Neural cell (in vitro differentiated cells): ENCODE data around the gene PRKCA. TPM values are rescaled to one million over a fixed set of nuclear protein-coding genes. Genes with fewer than 3 reads are reported as not detected.

Source experiments
- H2AFZ ChIP-seq: fragments of 200-600, 300-800 bp; sonication (generic), shearing (Covaris generic); 2 replicates; pipeline ENCODE4 v1.6.0; 2014; ENCODE audit warnings: low read depth, mild to moderate bottlenecking, antibody characterized with exemption, low read length, moderate library complexity
- H3F3A ChIP-seq: fragments of 200-600 bp; shearing (Covaris generic); 2 replicates; pipeline ENCODE4 v1.6.1; 2016; ENCODE audit warnings: mild to moderate bottlenecking, moderate library complexity, mixed read lengths, antibody characterized with exemption, low read length; ENCODE audit not compliant: insufficient read depth, poor library complexity, severe bottlenecking
- H3K27ac ChIP-seq: fragments of 200-600, 300-800 bp; sonication (generic), shearing (Covaris generic); 2 replicates; pipeline ENCODE4 v1.5.1; 2014; ENCODE audit warnings: mild to moderate bottlenecking, low read length, moderate library complexity
- H3K27me3 ChIP-seq: fragments of 300-800, 200-600 bp; sonication (generic), shearing (Covaris generic); 2 replicates; pipeline ENCODE4 v1.6.0; 2014; ENCODE audit warnings: mild to moderate bottlenecking, low read depth, low read length, moderate library complexity; ENCODE audit not compliant: insufficient read depth
- H3K36me3 ChIP-seq: fragments of 300-800, 200-600 bp; sonication (generic), shearing (Covaris generic); 2 replicates; pipeline ENCODE4 v1.5.1; 2014; ENCODE audit warnings: mild to moderate bottlenecking, antibody characterized with exemption, low read length, moderate library complexity; ENCODE audit not compliant: insufficient read depth
- H3K4me2 ChIP-seq: fragments of 300-800, 200-600 bp; sonication (generic), shearing (Covaris generic); 2 replicates; pipeline ENCODE4 v1.6.0; 2014; ENCODE audit warnings: mild to moderate bottlenecking, low read length
- H3K4me3 ChIP-seq: fragments of 300-800, 200-600 bp; sonication (generic), shearing (Covaris generic); 2 replicates; pipeline ENCODE4 v1.5.1; 2014; ENCODE audit warnings: mild to moderate bottlenecking, low read length, moderate library complexity
- H3K79me2 ChIP-seq: fragments of 200-600 bp; shearing (Covaris generic); replicated peaks from 2 replicates; pipeline ENCODE4 v1.6.0; 2014; ENCODE audit warnings: mild to moderate bottlenecking, low read length, moderate library complexity; ENCODE audit not compliant: insufficient read depth
- H3K9ac ChIP-seq: fragments of 300-800, 200-600 bp; sonication (generic), shearing (Covaris generic); 2 replicates; pipeline ENCODE4 v1.6.1; 2016; ENCODE audit warnings: mild to moderate bottlenecking, low read length, mixed read lengths
- H3K9me2 ChIP-seq: fragments of 200-600 bp; shearing (Covaris generic); 2 replicates; pipeline ENCODE4 v1.6.1; 2016; ENCODE audit warnings: mild to moderate bottlenecking, low read length, mixed read lengths; ENCODE audit not compliant: insufficient read depth
- H3K9me3 ChIP-seq: fragments of 200-600, 300-800 bp; sonication (generic), shearing (Covaris generic); 2 replicates; pipeline ENCODE4 v1.6.1; 2016; ENCODE audit warnings: mild to moderate bottlenecking, mixed run types, low read length, moderate library complexity, mixed read lengths
- H4K20me1 ChIP-seq: fragments of 200-600 bp; shearing (Covaris generic); 2 replicates; pipeline ENCODE4 v1.6.1; 2016; ENCODE audit warnings: mild to moderate bottlenecking, mixed run types; ENCODE audit not compliant: insufficient read depth
- EP300 ChIP-seq: fragments of 450-650 bp; conservative IDR thresholded peaks from 2 replicates; pipeline ENCODE4 v1.6.1; 2014; ENCODE audit warnings: antibody characterized with exemption, mild to moderate bottlenecking, moderate library complexity; ENCODE audit not compliant: poor library complexity, severe bottlenecking
- EZH2 ChIP-seq: fragments of 200-600, 300-800 bp; shearing (Covaris generic), sonication (generic); IDR thresholded peaks from 2 replicates; pipeline ENCODE4 v1.6.1; 2014; ENCODE audit warnings: antibody characterized with exemption, low read length, borderline replicate concordance, mild to moderate bottlenecking; ENCODE audit not compliant: insufficient read depth, poor library complexity, severe bottlenecking
- MXI1 ChIP-seq: fragments of 450-650 bp; conservative IDR thresholded peaks from 2 replicates; pipeline ENCODE4 v1.6.1; 2014; ENCODE audit warnings: antibody characterized with exemption, mild to moderate bottlenecking; ENCODE audit not compliant: poor library complexity, severe bottlenecking
- POLR2AphosphoS5 ChIP-seq: IDR thresholded peaks from 2 replicates; pipeline ENCODE4 v1.6.1; 2012
- RAD21 ChIP-seq: fragments of 450-650 bp; conservative IDR thresholded peaks from 2 replicates; pipeline ENCODE4 v1.6.1; 2014; ENCODE audit warnings: antibody characterized with exemption, mild to moderate bottlenecking, moderate library complexity
- SMC3 ChIP-seq: fragments of 450-650 bp; conservative IDR thresholded peaks from 2 replicates; pipeline ENCODE4 v1.6.1; 2014; ENCODE audit warnings: antibody characterized with exemption, mild to moderate bottlenecking, moderate library complexity; ENCODE audit not compliant: poor library complexity
- TAF1 ChIP-seq: IDR thresholded peaks from 2 replicates; pipeline ENCODE4 v1.6.1; 2012; ENCODE audit warnings: low read depth
- polyA plus RNA-seq: library from polyadenylated mRNA; depleted of rRNA; stranded (reverse); fragments of >200 nt; gene quantifications from 2 replicates; pipeline ENCODE4 v1.2.3, GENCODE V29; 2014
- TF ChIP-seq, protein P1 (sequence below): fragments of 450-650 bp; IDR thresholded peaks from 2 replicates; pipeline ENCODE4 v1.5.1; 2014; ENCODE audit warnings: antibody characterized with exemption, mild to moderate bottlenecking, moderate library complexity; ENCODE audit not compliant: poor library complexity, severe bottlenecking
- TF ChIP-seq, protein P2 (sequence below): IDR thresholded peaks from 2 replicates; pipeline ENCODE4 v1.6.1; 2012; ENCODE audit warnings: borderline replicate concordance

PRKCA gene
- polyA plus RNA-seq, 1 donor from 2014 or later = 5.9 TPM

- no peaks in the 10 kb centered on the region for H3K36me3 ChIP-seq
- no peaks in the 10 kb centered on the region for H3K79me2 ChIP-seq
- TF ChIP-seq EP300 (no peak), RAD21 (no peak), MXI1 (no peak), SMC3 (no peak), POLR2AphosphoS5 (no peak), EZH2 (no peak), TAF1 (no peak)
- TF ChIP-seq, protein P1, sequence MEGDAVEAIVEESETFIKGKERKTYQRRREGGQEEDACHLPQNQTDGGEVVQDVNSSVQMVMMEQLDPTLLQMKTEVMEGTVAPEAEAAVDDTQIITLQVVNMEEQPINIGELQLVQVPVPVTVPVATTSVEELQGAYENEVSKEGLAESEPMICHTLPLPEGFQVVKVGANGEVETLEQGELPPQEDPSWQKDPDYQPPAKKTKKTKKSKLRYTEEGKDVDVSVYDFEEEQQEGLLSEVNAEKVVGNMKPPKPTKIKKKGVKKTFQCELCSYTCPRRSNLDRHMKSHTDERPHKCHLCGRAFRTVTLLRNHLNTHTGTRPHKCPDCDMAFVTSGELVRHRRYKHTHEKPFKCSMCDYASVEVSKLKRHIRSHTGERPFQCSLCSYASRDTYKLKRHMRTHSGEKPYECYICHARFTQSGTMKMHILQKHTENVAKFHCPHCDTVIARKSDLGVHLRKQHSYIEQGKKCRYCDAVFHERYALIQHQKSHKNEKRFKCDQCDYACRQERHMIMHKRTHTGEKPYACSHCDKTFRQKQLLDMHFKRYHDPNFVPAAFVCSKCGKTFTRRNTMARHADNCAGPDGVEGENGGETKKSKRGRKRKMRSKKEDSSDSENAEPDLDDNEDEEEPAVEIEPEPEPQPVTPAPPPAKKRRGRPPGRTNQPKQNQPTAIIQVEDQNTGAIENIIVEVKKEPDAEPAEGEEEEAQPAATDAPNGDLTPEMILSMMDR = no peak
- TF ChIP-seq, protein P2, sequence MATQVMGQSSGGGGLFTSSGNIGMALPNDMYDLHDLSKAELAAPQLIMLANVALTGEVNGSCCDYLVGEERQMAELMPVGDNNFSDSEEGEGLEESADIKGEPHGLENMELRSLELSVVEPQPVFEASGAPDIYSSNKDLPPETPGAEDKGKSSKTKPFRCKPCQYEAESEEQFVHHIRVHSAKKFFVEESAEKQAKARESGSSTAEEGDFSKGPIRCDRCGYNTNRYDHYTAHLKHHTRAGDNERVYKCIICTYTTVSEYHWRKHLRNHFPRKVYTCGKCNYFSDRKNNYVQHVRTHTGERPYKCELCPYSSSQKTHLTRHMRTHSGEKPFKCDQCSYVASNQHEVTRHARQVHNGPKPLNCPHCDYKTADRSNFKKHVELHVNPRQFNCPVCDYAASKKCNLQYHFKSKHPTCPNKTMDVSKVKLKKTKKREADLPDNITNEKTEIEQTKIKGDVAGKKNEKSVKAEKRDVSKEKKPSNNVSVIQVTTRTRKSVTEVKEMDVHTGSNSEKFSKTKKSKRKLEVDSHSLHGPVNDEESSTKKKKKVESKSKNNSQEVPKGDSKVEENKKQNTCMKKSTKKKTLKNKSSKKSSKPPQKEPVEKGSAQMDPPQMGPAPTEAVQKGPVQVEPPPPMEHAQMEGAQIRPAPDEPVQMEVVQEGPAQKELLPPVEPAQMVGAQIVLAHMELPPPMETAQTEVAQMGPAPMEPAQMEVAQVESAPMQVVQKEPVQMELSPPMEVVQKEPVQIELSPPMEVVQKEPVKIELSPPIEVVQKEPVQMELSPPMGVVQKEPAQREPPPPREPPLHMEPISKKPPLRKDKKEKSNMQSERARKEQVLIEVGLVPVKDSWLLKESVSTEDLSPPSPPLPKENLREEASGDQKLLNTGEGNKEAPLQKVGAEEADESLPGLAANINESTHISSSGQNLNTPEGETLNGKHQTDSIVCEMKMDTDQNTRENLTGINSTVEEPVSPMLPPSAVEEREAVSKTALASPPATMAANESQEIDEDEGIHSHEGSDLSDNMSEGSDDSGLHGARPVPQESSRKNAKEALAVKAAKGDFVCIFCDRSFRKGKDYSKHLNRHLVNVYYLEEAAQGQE = no peak
- H4K20me1 ChIP-seq = no peaks in the 10 kb centered on the region
- H3K27ac ChIP-seq = no peak overlapping the region
- no peak overlapping the region for H3K4me3 ChIP-seq
- H3K9me2 ChIP-seq = no peaks in the 10 kb centered on the region
- no peaks in the 10 kb centered on the region for H3K27me3 ChIP-seq
- no peak overlapping the region for H3K4me2 ChIP-seq
- H3K9ac ChIP-seq = no peak overlapping the region
- peaks cover 4% of the 10 kb centered on the region for H3K9me3 ChIP-seq
- H3F3A ChIP-seq = no peaks in the 10 kb centered on the region
- no peak overlapping the region for H2AFZ ChIP-seq
Observed at GRCh38 chr17:66570447-66571195, 268.2 kb downstream of the PRKCA start.

- H3K27me3 ChIP-seq = no peaks in the 10 kb centered on the region
- peaks cover 4% of the 10 kb centered on the region for H3K9me3 ChIP-seq
- no peak overlapping the region for H3K4me2 ChIP-seq
- no peaks in the 10 kb centered on the region for H3K79me2 ChIP-seq
- H3K27ac ChIP-seq = no peak overlapping the region
- H3K9ac ChIP-seq = no peak overlapping the region
- TF ChIP-seq, protein P1 = no peak
- TF ChIP-seq POLR2AphosphoS5 (peak; percentile 31), SMC3 (no peak), MXI1 (no peak), EP300 (peak; percentile 22)
- H2AFZ ChIP-seq = no peak overlapping the region
- H3F3A ChIP-seq = no peaks in the 10 kb centered on the region
- no peaks in the 10 kb centered on the region for H3K36me3 ChIP-seq
- H3K9me2 ChIP-seq = no peaks in the 10 kb centered on the region
- H3K4me3 ChIP-seq = no peak overlapping the region
- H4K20me1 ChIP-seq = no peaks in the 10 kb centered on the region
Observed at GRCh38 chr17:66571745-66572144, 269.3 kb downstream of the PRKCA start.
